DOHH2 (cell line): Measurements from ENCODE around the gene ANHX.
"Not testable (repeated sequence)": the region's sequence is repeated elsewhere in the genome, so short reads cannot be mapped to it uniquely, and the experiment has no call there.

Source experiments
- H3F3A ChIP-seq: fragments of 200-600 bp; sonication (generic), shearing (Covaris generic); 2 replicates; pipeline ENCODE4 v1.6.0; 2016; ENCODE audit warnings: antibody characterized with exemption, mild to moderate bottlenecking; ENCODE audit not compliant: control insufficient read depth, insufficient read depth
- H3K27ac ChIP-seq: fragments of 200-600 bp; sonication (generic); 2 replicates; pipeline ENCODE4 v1.5.1; 2014; ENCODE audit warnings: low read depth, mild to moderate bottlenecking, low read length, moderate library complexity
- H3K27me3 ChIP-seq: fragments of 200-600 bp; sonication (generic); 2 replicates; pipeline ENCODE4 v1.6.1; 2014; ENCODE audit warnings: mild to moderate bottlenecking, low read length, mixed read lengths; ENCODE audit not compliant: control insufficient read depth
- H3K36me3 ChIP-seq: fragments of 200-600 bp; sonication (generic); 2 replicates; pipeline ENCODE4 v1.6.1; 2014; ENCODE audit warnings: mild to moderate bottlenecking, low read length, moderate library complexity, mixed read lengths; ENCODE audit not compliant: control insufficient read depth
- H3K4me1 ChIP-seq: fragments of 200-600 bp; sonication (generic); 2 replicates; pipeline ENCODE4 v1.6.1; 2014; ENCODE audit warnings: mild to moderate bottlenecking, low read length, mixed read lengths; ENCODE audit not compliant: control insufficient read depth
- H3K4me2 ChIP-seq: fragments of 200-600 bp; sonication (generic); 2 replicates; pipeline ENCODE4 v1.6.0; 2014; ENCODE audit warnings: mild to moderate bottlenecking, low read length, moderate library complexity
- H3K4me3 ChIP-seq: fragments of 200-600 bp; sonication (generic); 2 replicates; pipeline ENCODE4 v1.5.1; 2014; ENCODE audit warnings: mild to moderate bottlenecking, low read length, mixed read lengths
- H3K79me2 ChIP-seq: fragments of 200-600 bp; sonication (generic); 2 replicates; pipeline ENCODE4 v1.6.1; 2014; ENCODE audit warnings: mild to moderate bottlenecking, low read length, mixed read lengths; ENCODE audit not compliant: control insufficient read depth
- H3K9me2 ChIP-seq: fragments of 200-600 bp; sonication (generic); replicated peaks from 2 replicates; pipeline ENCODE4 v1.6.1; 2014; ENCODE audit warnings: mild to moderate bottlenecking, low read length, mixed read lengths; ENCODE audit not compliant: control insufficient read depth
- H3K9me3 ChIP-seq: fragments of 200-600 bp; sonication (generic); 2 replicates; pipeline ENCODE4 v1.6.1; 2014; ENCODE audit warnings: antibody characterized with exemption, low read length, mixed read lengths; ENCODE audit not compliant: control insufficient read depth, insufficient read depth
- H4K20me1 ChIP-seq: fragments of 200-600 bp; sonication (generic); 2 replicates; pipeline ENCODE4 v1.6.0; 2014; ENCODE audit warnings: low read depth, mild to moderate bottlenecking, antibody characterized with exemption, low read length, moderate library complexity; ENCODE audit not compliant: control insufficient read depth, insufficient read depth
- EZH2phosphoT487 ChIP-seq: fragments of 200-600 bp; sonication (generic); IDR thresholded peaks from 2 replicates; pipeline ENCODE4 v1.6.1; 2017; ENCODE audit warnings: borderline replicate concordance, mild to moderate bottlenecking, antibody characterized with exemption, low read length, moderate library complexity, mixed read lengths
- TF ChIP-seq, protein P1 (sequence below): fragments of 200-600 bp; sonication (generic); IDR thresholded peaks from one replicate; pipeline ENCODE4 v1.5.1; 2014; ENCODE audit warnings: antibody characterized with exemption, mild to moderate bottlenecking, low read depth, low read length; ENCODE audit not compliant: poor library complexity, severe bottlenecking

The ANHX gene

DNA sequence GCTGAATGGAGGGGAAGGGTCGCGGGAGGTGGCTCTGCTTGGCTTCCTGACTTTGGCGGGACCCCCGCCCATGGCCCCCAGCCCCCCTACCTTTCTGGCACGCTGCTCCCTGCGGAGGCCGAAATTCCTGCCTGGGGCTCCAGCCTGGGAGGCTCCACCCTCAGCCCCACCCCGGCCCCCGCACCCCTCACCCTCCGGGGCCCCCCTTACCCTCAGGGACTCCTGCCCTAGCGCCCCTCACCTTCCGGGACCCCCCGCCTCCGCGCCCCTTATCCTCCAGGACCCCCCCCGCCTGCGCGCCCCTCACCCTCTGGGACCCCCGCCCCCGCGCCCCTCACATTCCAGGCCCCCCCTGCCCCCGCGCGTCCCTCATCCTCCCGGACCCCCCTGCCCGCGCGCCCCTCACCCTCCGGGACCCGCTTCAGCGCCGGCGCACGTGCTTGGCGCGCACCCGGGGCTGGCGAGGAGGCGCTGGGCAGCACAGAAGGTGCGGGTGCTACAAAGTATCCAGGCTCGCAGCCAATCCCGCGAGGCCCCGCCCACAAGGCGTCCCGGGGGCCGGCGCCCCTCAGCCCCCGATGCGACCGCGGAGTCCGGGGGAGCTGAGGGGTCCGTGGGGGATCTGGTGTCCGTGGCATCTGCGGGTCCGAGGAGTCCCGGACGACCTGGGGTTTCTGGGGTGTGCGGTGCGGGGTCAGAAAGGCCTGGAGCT is at the start of gene ANHX:
Gene ANHX, minus strand, starts transcription at position 477 of the 712 bp plus-strand sequence. CDS start 1,521 bp downstream, outside the sequence.
- TF ChIP-seq EZH2phosphoT487 = no peak
- TF ChIP-seq, protein P1, sequence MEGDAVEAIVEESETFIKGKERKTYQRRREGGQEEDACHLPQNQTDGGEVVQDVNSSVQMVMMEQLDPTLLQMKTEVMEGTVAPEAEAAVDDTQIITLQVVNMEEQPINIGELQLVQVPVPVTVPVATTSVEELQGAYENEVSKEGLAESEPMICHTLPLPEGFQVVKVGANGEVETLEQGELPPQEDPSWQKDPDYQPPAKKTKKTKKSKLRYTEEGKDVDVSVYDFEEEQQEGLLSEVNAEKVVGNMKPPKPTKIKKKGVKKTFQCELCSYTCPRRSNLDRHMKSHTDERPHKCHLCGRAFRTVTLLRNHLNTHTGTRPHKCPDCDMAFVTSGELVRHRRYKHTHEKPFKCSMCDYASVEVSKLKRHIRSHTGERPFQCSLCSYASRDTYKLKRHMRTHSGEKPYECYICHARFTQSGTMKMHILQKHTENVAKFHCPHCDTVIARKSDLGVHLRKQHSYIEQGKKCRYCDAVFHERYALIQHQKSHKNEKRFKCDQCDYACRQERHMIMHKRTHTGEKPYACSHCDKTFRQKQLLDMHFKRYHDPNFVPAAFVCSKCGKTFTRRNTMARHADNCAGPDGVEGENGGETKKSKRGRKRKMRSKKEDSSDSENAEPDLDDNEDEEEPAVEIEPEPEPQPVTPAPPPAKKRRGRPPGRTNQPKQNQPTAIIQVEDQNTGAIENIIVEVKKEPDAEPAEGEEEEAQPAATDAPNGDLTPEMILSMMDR = no peak
- Histone ChIP-seq H3K4me3 (no peak within 1 kb of the TSS), H3K9me3 (peaks cover 33% of the 10 kb centered on the region; the same call in 1 of the 2 replicates), H3K36me3 (no peaks in the 10 kb centered on the region), H3K27me3 (no peaks in the 10 kb centered on the region), H3F3A (no peaks in the 10 kb centered on the region), H3K79me2 (no peaks in the 10 kb centered on the region), H3K4me1 (no peaks in the 10 kb centered on the region), H4K20me1 (no peaks in the 10 kb centered on the region), H3K4me2 (no peak within 1 kb of the TSS), H3K27ac (no peak within 1 kb of the TSS), H3K9me2 (no peaks in the 10 kb centered on the region)

DNA sequence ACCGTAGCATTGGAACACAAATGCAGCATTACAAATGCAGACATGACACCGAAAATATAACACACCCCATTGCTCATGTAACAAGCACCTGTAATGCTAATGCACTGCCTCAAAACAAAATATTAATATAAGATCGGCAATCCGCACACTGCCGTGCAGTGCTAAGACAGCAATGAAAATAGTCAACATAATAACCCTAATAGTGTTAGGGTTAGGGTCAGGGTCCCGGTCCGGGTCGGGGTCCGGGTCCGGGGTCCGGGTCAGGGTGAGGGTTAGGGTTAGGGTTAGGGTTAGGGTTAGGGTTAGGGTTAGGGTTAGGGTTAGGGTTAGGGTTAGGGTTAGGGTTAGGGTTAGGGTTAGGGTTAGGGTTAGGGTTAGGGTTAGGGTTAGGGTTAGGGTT is 29.0 kb upstream of the ANHX start:
- H4K20me1 ChIP-seq = not testable (repeated sequence)

DNA sequence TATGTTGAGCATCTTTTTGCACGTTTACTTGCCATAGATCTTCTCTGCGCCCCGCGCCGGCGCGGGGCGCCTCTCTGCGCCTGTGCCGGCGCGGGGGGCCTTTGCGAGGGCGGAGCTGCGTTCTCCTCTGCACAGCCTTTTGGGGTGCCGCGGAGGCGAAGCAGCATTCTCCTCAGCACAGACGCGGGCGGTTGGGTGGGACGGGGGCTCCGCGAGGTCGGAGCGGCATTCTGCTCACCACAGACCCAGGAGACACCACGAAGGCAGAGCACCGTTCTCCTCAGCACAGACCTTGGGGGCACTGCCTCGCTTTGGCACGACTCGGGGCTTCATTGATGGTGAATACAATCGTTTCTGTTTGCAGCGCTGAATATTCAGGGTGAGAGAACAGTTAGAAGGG is 28.5 kb upstream of the ANHX start:
- TF ChIP-seq EZH2phosphoT487 = no peak
- TF ChIP-seq, protein P1 = no peak
- no peaks in the 10 kb centered on the region for H3K9me2 ChIP-seq
- H3K9me3 ChIP-seq = no peaks in the 10 kb centered on the region
- H3K4me1 ChIP-seq = no peaks in the 10 kb centered on the region
- no peak overlapping the region for H3K27ac ChIP-seq
- no peaks in the 10 kb centered on the region for H3K79me2 ChIP-seq
- no peaks in the 10 kb centered on the region for H3K36me3 ChIP-seq
- H3K27me3 ChIP-seq = no peaks in the 10 kb centered on the region
- H3K4me3 ChIP-seq = no peak overlapping the region
- H4K20me1 ChIP-seq = no peaks in the 10 kb centered on the region
- H3F3A ChIP-seq = no peaks in the 10 kb centered on the region
- H3K4me2 ChIP-seq = no peak overlapping the region

More for the DNA sequence above, 29.0 kb upstream of the ANHX start:
- not testable (repeated sequence) for H3K36me3 ChIP-seq, H3K9me2 ChIP-seq, H3K4me3 ChIP-seq, H3F3A ChIP-seq, H3K9me3 ChIP-seq, H3K4me1 ChIP-seq, H3K27ac ChIP-seq, H3K4me2 ChIP-seq, H3K27me3 ChIP-seq, H3K79me2 ChIP-seq

DNA sequence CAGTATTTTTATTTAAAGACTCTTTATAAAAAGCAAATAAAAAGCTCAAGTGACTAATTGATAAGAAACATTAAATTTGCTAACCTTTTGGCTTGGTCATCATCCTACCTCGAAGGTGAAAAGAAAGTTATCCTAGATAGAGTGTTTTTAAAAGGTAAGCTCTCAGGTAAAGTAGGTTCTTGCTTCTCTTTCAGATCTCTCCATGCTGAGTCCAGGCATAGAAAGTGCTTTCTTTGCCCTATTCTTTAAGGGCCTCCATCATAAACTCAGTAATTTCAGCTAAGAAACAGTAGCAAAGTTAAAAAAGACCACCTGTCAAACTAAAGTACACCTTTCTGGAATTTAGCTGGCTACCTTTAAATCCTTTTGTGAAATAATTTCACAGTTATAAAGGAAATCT is 20.6 kb upstream of the ANHX start:
- Histone ChIP-seq H4K20me1 (no peaks in the 10 kb centered on the region), H3K4me2 (no peak overlapping the region), H3K27me3 (no peaks in the 10 kb centered on the region), H3K9me3 (peaks cover 4% of the 10 kb centered on the region; the same call in 1 of the 2 replicates), H3K9me2 (no peaks in the 10 kb centered on the region), H3K36me3 (no peaks in the 10 kb centered on the region), H3K4me3 (no peak overlapping the region), H3F3A (no peaks in the 10 kb centered on the region), H3K4me1 (no peaks in the 10 kb centered on the region), H3K79me2 (no peaks in the 10 kb centered on the region), H3K27ac (no peak overlapping the region)
- TF ChIP-seq, protein P1 = no peak
- no peak for TF ChIP-seq EZH2phosphoT487

DNA sequence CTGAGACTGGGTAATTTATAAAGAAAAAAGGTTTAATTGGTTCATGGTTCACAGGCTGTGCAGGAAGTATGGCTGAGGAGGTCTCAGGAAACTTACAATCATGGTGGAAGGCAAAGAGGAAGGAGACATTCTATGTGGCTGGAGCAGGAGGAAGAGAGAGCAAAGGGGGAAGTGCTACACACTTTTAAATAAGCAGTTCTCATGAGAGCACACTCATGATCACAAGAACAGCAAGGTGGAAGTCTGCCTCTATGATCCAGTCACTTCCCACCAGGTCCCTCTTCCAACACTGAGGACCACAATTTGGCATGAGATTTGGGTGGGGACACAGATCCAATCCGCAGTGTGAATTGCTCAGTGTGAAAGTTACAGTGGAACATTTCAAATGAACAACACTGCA is 20.2 kb upstream of the ANHX start:
- H3K79me2 ChIP-seq, H3K4me3 ChIP-seq, H3K9me2 ChIP-seq, H3K27me3 ChIP-seq, H4K20me1 ChIP-seq, H3K27ac ChIP-seq, H3K4me1 ChIP-seq, H3K36me3 ChIP-seq, H3F3A ChIP-seq, H3K9me3 ChIP-seq, H3K4me2 ChIP-seq: not testable (repeated sequence)
